K562 (cell line): ENCODE measurements around the gene ACTR3C. TPM values are rescaled to one million over a fixed set of nuclear protein-coding genes. Genes with fewer than 3 reads are reported as not detected.

Experiments
- DMBX1 ChIP-seq: fragments of 250-450 bp; sonication (Bioruptor Pico); IDR thresholded peaks from 2 replicates; pipeline ENCODE4 v1.8.0; 2022; ENCODE audit warnings: inconsistent platforms, mild to moderate bottlenecking, moderate library complexity, borderline replicate concordance
- GABPA ChIP-seq: fragments of 200-800 bp; sonication (Bioruptor generic); conservative IDR thresholded peaks from 2 replicates; pipeline ENCODE4 v1.6.1; 2016; ENCODE audit warnings: low read depth, missing genetic modification characterization, missing compliant biosample characterization
- HDAC8 ChIP-seq: fragments of 450-650 bp; IDR thresholded peaks from 2 replicates; pipeline ENCODE4 v1.6.1; 2016; ENCODE audit warnings: mild to moderate bottlenecking, missing genetic modification characterization, moderate library complexity, missing compliant biosample characterization
- HNRNPL ChIP-seq: fragments of 200-400 bp; formaldehyde crosslinking; IDR thresholded peaks from 2 replicates; pipeline ENCODE4 v1.6.1; 2017; ENCODE audit warnings: low read depth, mild to moderate bottlenecking, low read length
- NONO ChIP-seq, 2 experiments: fragments of 200-400 bp in 1 of 2; fragments of 450-650 bp in 1 of 2; formaldehyde crosslinking in 1 of 2; IDR thresholded peaks; 2 replicates each; pipeline ENCODE4 v1.6.1; 2017; ENCODE audit warnings: low read depth in 2 of 2, mild to moderate bottlenecking in 2 of 2, moderate library complexity in 2 of 2, low read length in 1 of 2
- NRF1 ChIP-seq, 2 experiments: fragments of 450-650 bp; IDR thresholded peaks in 1 of 2; conservative IDR thresholded peaks in 1 of 2; 2 replicates each; pipeline ENCODE4 v1.6.1; 2014; ENCODE audit warnings: mild to moderate bottlenecking in 2 of 2
- OTX1 ChIP-seq: fragments of 450-650 bp; formaldehyde crosslinking; IDR thresholded peaks from 2 replicates; pipeline ENCODE4 v1.4.0; 2022; ENCODE audit warnings: mild to moderate bottlenecking
- PYGO2 ChIP-seq: fragments of 450-650 bp; IDR thresholded peaks from 2 replicates; pipeline ENCODE4 v1.6.1; 2016; ENCODE audit warnings: mild to moderate bottlenecking, missing genetic modification characterization, moderate library complexity, missing compliant biosample characterization
- RBBP5 ChIP-seq: fragments of 200-600 bp; sonication (generic); IDR thresholded peaks from 2 replicates; pipeline ENCODE4 v1.6.1; 2012; ENCODE audit warnings: borderline replicate concordance, mild to moderate bottlenecking, low read length, control low read depth, inconsistent platforms; ENCODE audit not compliant: insufficient read depth, poor library complexity, severe bottlenecking
- SMARCB1 ChIP-seq: IDR thresholded peaks from 2 replicates; pipeline ENCODE4 v1.6.1; 2011; ENCODE audit warnings: improper control_type of control experiment, low read depth; ENCODE audit not compliant: insufficient read length
- SNRNP70 ChIP-seq: fragments of 200-400 bp; formaldehyde crosslinking; optimal IDR thresholded peaks from 2 replicates; pipeline ENCODE3; 2017; ENCODE audit warnings: low read depth, low read length
- TGIF2 ChIP-seq: sonication (generic); formaldehyde crosslinking; IDR thresholded peaks from 2 replicates; pipeline ENCODE4 v1.8.1; 2022; ENCODE audit warnings: mild to moderate bottlenecking, missing genetic modification reagents, moderate library complexity
- TOE1 ChIP-seq, 2 experiments: fragments of 450-650 bp in 1 of 2; sonication (generic) in 1 of 2; formaldehyde crosslinking in 1 of 2; IDR thresholded peaks; 2 replicates each; pipeline versions ENCODE4 v1.7.1 to v1.8.0; 2016 to 2022; ENCODE audit warnings: borderline replicate concordance in 2 of 2, mild to moderate bottlenecking in 2 of 2, antibody characterized with exemption in 1 of 2, inconsistent platforms in 1 of 2, low read depth in 1 of 2, missing genetic modification reagents in 1 of 2, moderate library complexity in 1 of 2
- WHSC1 ChIP-seq: IDR thresholded peaks from one replicate; pipeline ENCODE4 v1.6.1; 2012; ENCODE audit warnings: low read length, control low read depth, inconsistent platforms
- ZBTB17 ChIP-seq: fragments of 450-650 bp; formaldehyde crosslinking; IDR thresholded peaks from 2 replicates; pipeline ENCODE4 v1.4.0; 2020; ENCODE audit warnings: mild to moderate bottlenecking
- ZNF124 ChIP-seq: sonication (generic); formaldehyde crosslinking; IDR thresholded peaks from 2 replicates; pipeline ENCODE4 v1.8.1; 2022; ENCODE audit warnings: missing genetic modification reagents
- ZNF41 ChIP-seq: fragments of 250-450 bp; sonication (Bioruptor Pico); conservative IDR thresholded peaks from 2 replicates; pipeline ENCODE4 v1.4.0; 2020; ENCODE audit warnings: mild to moderate bottlenecking
- ZNF707 ChIP-seq: fragments of 250-450 bp; sonication (Bioruptor Pico); conservative IDR thresholded peaks from 2 replicates; pipeline ENCODE4 v1.8.0; 2022; ENCODE audit warnings: inconsistent platforms, mild to moderate bottlenecking, moderate library complexity
- ZNF764 ChIP-seq: fragments of 250-450 bp; sonication (Bioruptor Pico); IDR thresholded peaks from 2 replicates; pipeline ENCODE4 v1.4.0; 2020; ENCODE audit warnings: low read depth, mild to moderate bottlenecking, moderate library complexity
- polyA plus RNA-seq, 8 experiments: library from polyadenylated mRNA; depleted of rRNA in 4 of 8; stranded (reverse) in 5 of 8; unstranded in 3 of 8; fragments of >200 nt; fragmentation: Nextera tagmentation in 2 of 8; fragmentation: Illumina TruSeq in 1 of 8; extraction: Ambion mirVana in 2 of 8; extraction: Trizol in 1 of 8; gene quantifications; 2 replicates each; pipeline versions ENCODE4 v1.2.1 to v1.2.3, GENCODE V29; 2011 to 2014; ENCODE audit warnings: inconsistent platforms in 1 of 8, missing spikeins in 1 of 8
- total RNA-seq, 7 experiments: library from RNA; depleted of rRNA in 6 of 7; stranded (reverse); fragments of >200 nt in 6 of 7; fragmentation: Illumina TruSeq in 2 of 7; extraction: Trizol in 2 of 7; gene quantifications; 2 replicates each; pipeline versions ENCODE4 v1.2.1 to v1.2.3, GENCODE V29; 2011 to 2021; ENCODE audit warnings: low replicate concordance in 1 of 7
- TF ChIP-seq, protein P1 (sequence below): sonication (generic); formaldehyde crosslinking; IDR thresholded peaks from 2 replicates; pipeline ENCODE4 v1.5.0; 2020; ENCODE audit warnings: missing genetic modification reagents
- TF ChIP-seq, protein P2 (sequence below): sonication (generic); formaldehyde crosslinking; IDR thresholded peaks from 2 replicates; pipeline ENCODE4 v1.8.1; 2023; ENCODE audit warnings: mild to moderate bottlenecking, missing genetic modification reagents
- TF ChIP-seq, protein P3 (sequence below): fragments of 450-650 bp; IDR thresholded peaks from 2 replicates; pipeline ENCODE4 v1.7.0; 2016; ENCODE audit warnings: borderline replicate concordance

ACTR3C gene
- total and polyA plus RNA-seq, 9 of the 15 experiments (the other 6 are each of a cell fraction or from before 2014, with no cell fraction given) = 9.0 to 35.4 (median 13.3) TPM

DNA sequence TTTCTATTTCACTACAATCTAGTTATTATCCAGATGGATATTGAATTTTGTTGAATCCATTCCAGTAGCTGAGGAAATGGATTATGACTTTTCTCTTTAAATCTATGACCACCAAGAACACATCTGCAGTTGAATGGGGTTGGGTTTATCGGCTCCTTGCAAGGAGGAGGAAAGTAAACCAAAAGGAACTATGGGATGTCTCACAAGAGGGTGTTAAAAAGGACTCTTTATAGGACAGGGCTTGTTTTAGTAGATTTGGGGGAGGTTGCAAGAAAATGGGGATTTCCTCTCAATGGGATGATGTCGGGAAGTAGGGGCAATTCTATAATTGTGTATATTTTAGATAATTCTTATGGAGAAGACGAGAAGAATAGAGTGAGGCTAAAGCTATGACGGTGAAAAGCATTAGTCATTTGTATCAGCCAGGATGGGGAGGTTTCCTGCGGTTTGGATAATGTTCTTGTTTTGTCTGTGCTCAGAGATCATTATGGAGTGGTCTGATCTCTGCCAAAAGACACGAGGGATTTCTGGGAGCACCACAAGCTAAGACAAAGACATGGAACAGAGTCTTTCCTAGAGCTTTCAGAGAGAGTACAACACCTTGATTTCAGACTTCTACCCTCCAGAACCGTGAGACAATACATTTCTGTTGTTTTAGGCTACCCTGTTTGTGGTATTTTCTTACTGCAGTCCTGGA is 5.4 kb downstream of the ACTR3C start (continued):
- TF ChIP-seq, protein P1, sequence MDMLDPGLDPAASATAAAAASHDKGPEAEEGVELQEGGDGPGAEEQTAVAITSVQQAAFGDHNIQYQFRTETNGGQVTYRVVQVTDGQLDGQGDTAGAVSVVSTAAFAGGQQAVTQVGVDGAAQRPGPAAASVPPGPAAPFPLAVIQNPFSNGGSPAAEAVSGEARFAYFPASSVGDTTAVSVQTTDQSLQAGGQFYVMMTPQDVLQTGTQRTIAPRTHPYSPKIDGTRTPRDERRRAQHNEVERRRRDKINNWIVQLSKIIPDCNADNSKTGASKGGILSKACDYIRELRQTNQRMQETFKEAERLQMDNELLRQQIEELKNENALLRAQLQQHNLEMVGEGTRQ = no peak
- no peak for TF ChIP-seq OTX1 (CRISPR knock-in tag)
- no peak for TF ChIP-seq TGIF2 (CRISPR knock-in tag)
- TF ChIP-seq, protein P2, sequence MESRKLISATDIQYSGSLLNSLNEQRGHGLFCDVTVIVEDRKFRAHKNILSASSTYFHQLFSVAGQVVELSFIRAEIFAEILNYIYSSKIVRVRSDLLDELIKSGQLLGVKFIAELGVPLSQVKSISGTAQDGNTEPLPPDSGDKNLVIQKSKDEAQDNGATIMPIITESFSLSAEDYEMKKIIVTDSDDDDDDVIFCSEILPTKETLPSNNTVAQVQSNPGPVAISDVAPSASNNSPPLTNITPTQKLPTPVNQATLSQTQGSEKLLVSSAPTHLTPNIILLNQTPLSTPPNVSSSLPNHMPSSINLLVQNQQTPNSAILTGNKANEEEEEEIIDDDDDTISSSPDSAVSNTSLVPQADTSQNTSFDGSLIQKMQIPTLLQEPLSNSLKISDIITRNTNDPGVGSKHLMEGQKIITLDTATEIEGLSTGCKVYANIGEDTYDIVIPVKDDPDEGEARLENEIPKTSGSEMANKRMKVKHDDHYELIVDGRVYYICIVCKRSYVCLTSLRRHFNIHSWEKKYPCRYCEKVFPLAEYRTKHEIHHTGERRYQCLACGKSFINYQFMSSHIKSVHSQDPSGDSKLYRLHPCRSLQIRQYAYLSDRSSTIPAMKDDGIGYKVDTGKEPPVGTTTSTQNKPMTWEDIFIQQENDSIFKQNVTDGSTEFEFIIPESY (CRISPR knock-in tag) = 0 out of 2 replicates have a peak, but pooled peaks have one; percentile 14
- TF ChIP-seq SMARCB1 = no peak
- no peak for TF ChIP-seq ZNF764 (CRISPR knock-in tag)
- TF ChIP-seq NRF1 (conservative IDR thresholded peaks at IDR 0.05 in 1 of 2, IDR thresholded peaks at IDR 0.05 in 1 of 2) = no peak
- peak; percentile 36; the same call in 1 of the 2 replicates for TF ChIP-seq TOE1 (IDR thresholded peaks at IDR 0.05; ENCODE audit: borderline replicate concordance)
- TF ChIP-seq TOE1 (CRISPR knock-in tag; IDR thresholded peaks at IDR 0.05; ENCODE audit: borderline replicate concordance, low read depth) = no peak
- TF ChIP-seq RBBP5 = peak; percentile 58
- no peak for TF ChIP-seq HDAC8 (tag)
- TF ChIP-seq GABPA (tag) = no peak
- TF ChIP-seq DMBX1 (CRISPR knock-in tag) = peak; percentile 73; the same call in 1 of the 2 replicates
- no peak for TF ChIP-seq NONO (IDR thresholded peaks at IDR 0.05; ENCODE audit: low read depth in 2 of 2, low read length in 1 of 2)
- peak; percentile 23; the same call in 1 of the 2 replicates for TF ChIP-seq ZBTB17 (CRISPR knock-in tag)
- TF ChIP-seq PYGO2 (tag) = no peak
- TF ChIP-seq ZNF707 (CRISPR knock-in tag) = no peak
- no peak for TF ChIP-seq ZNF124 (CRISPR knock-in tag)
- no peak for TF ChIP-seq SNRNP70
- TF ChIP-seq WHSC1 = no peak
- no peak for TF ChIP-seq HNRNPL
- no peak for TF ChIP-seq ZNF41 (CRISPR knock-in tag)
- TF ChIP-seq, protein P3, sequence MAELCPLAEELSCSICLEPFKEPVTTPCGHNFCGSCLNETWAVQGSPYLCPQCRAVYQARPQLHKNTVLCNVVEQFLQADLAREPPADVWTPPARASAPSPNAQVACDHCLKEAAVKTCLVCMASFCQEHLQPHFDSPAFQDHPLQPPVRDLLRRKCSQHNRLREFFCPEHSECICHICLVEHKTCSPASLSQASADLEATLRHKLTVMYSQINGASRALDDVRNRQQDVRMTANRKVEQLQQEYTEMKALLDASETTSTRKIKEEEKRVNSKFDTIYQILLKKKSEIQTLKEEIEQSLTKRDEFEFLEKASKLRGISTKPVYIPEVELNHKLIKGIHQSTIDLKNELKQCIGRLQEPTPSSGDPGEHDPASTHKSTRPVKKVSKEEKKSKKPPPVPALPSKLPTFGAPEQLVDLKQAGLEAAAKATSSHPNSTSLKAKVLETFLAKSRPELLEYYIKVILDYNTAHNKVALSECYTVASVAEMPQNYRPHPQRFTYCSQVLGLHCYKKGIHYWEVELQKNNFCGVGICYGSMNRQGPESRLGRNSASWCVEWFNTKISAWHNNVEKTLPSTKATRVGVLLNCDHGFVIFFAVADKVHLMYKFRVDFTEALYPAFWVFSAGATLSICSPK = no peak
